ENCODE measurements around the gene MPPE1. TPM values are rescaled to one million over a fixed set of nuclear protein-coding genes. Genes with fewer than 3 reads are reported as not detected.

The MPPE1 gene
- total RNA-seq, 1 experiment from 2014 or later = 37.6 TPM

GRCh38 chr18:11944786-11945185 is 36.7 kb upstream of the MPPE1 start:
- no peaks in the 10 kb centered on the region for H3K9me3 Mint-ChIP-seq (ENCODE audit: low read depth, unreplicated experiment)
- DNase-seq = no peak
- H3K4me1 Mint-ChIP-seq (ENCODE audit: low read depth, unreplicated experiment) = peaks cover 8% of the 10 kb centered on the region
- no TSS peak for BruUV-seq (replicated peaks)
- CTCF ChIA-PET = no interaction called here
- H3K36me3 Mint-ChIP-seq (ENCODE audit: insufficient read depth, unreplicated experiment) = peaks cover 9% of the 10 kb centered on the region
- H3K4me3 Mint-ChIP-seq (ENCODE audit: low read depth, unreplicated experiment) = no peak overlapping the region
- H3K27ac Mint-ChIP-seq (ENCODE audit: unreplicated experiment) = no peak overlapping the region
- TF ChIP-seq CTCF (IDR thresholded peaks at IDR 0.05; ENCODE audit: unreplicated experiment) = no peak
- H3K27me3 Mint-ChIP-seq (ENCODE audit: unreplicated experiment) = no peaks in the 10 kb centered on the region
- intact Hi-C loops (cut with micrococcal nuclease; ENCODE audit: unreplicated experiment) = no loop called here

- Mint-ChIP-seq H3K4me3 (ENCODE audit: low read depth, unreplicated experiment) (no peak overlapping the region), H3K27ac (ENCODE audit: unreplicated experiment) (no peak overlapping the region), H3K36me3 (ENCODE audit: insufficient read depth, unreplicated experiment) (peaks cover 9% of the 10 kb centered on the region), H3K4me1 (ENCODE audit: low read depth, unreplicated experiment) (peaks cover 8% of the 10 kb centered on the region), H3K27me3 (ENCODE audit: unreplicated experiment) (no peaks in the 10 kb centered on the region), H3K9me3 (ENCODE audit: low read depth, unreplicated experiment) (no peaks in the 10 kb centered on the region)
- no peak for TF ChIP-seq CTCF (IDR thresholded peaks at IDR 0.05; ENCODE audit: unreplicated experiment)
- DNase-seq = no peak
- no TSS peak for BruUV-seq (replicated peaks)
- CTCF ChIA-PET = interaction anchor here (0.6 kb wide), 1 partner anchor 158 kb away, joined by 4 read pairs; no protein-coding TSS in a partner anchor
- intact Hi-C loops (cut with micrococcal nuclease; ENCODE audit: unreplicated experiment) = no loop called here
These were observed 36.1 kb upstream of the MPPE1 start for GRCh38 chr18:11944252-11944651.

- Mint-ChIP-seq H3K4me3 (ENCODE audit: low read depth, unreplicated experiment) (no peak overlapping the region), H3K27ac (ENCODE audit: unreplicated experiment) (no peak overlapping the region), H3K27me3 (ENCODE audit: unreplicated experiment) (no peaks in the 10 kb centered on the region), H3K9me3 (ENCODE audit: low read depth, unreplicated experiment) (no peaks in the 10 kb centered on the region), H3K4me1 (ENCODE audit: low read depth, unreplicated experiment) (peaks cover 8% of the 10 kb centered on the region), H3K36me3 (ENCODE audit: insufficient read depth, unreplicated experiment) (peaks cover 9% of the 10 kb centered on the region)
- intact Hi-C loops (cut with micrococcal nuclease; ENCODE audit: unreplicated experiment) = no loop called here
- CTCF ChIA-PET = interaction anchor here (1.2 kb wide), 1 partner anchor 95 kb away, joined by 3 read pairs; no protein-coding TSS in a partner anchor
- no peak for DNase-seq
- BruUV-seq (replicated peaks) = no TSS peak
- TF ChIP-seq CTCF (IDR thresholded peaks at IDR 0.05; ENCODE audit: unreplicated experiment) = no peak
These were observed 35.4 kb upstream of the MPPE1 start for GRCh38 chr18:11943551-11943950.

GRCh38 chr18:11940956-11941355 is 32.8 kb upstream of the MPPE1 start:
- H3K4me1 Mint-ChIP-seq (ENCODE audit: low read depth, unreplicated experiment) = peaks cover 6% of the 10 kb centered on the region
- no peaks in the 10 kb centered on the region for H3K36me3 Mint-ChIP-seq (ENCODE audit: insufficient read depth, unreplicated experiment)
- BruUV-seq (replicated peaks) = no TSS peak
- H3K27ac Mint-ChIP-seq (ENCODE audit: unreplicated experiment) = no peak overlapping the region
- DNase-seq = no peak
- intact Hi-C loops (cut with micrococcal nuclease; ENCODE audit: unreplicated experiment) = no loop called here
- CTCF ChIA-PET = interaction anchor here (0.7 to 1.1 kb wide), 2 partner anchors 40 to 98 kb away, joined by 3 to 4 read pairs; no protein-coding TSS in a partner anchor
- H3K9me3 Mint-ChIP-seq (ENCODE audit: low read depth, unreplicated experiment) = no peaks in the 10 kb centered on the region
- no peak overlapping the region for H3K4me3 Mint-ChIP-seq (ENCODE audit: low read depth, unreplicated experiment)
- peaks cover 17% of the 10 kb centered on the region for H3K27me3 Mint-ChIP-seq (ENCODE audit: unreplicated experiment)
- TF ChIP-seq CTCF (IDR thresholded peaks at IDR 0.05; ENCODE audit: unreplicated experiment) = no peak
